NCI-H446 treated with DMSO at 0.1 percent for 48 hours (cell line): ENCODE measurements around the gene OR56A1.

Source experiments
- DNase-seq: peaks from one replicate; lab custom pipeline; 2025; lab: John Stamatoyannopoulos, UW

OR56A1 gene

DNA sequence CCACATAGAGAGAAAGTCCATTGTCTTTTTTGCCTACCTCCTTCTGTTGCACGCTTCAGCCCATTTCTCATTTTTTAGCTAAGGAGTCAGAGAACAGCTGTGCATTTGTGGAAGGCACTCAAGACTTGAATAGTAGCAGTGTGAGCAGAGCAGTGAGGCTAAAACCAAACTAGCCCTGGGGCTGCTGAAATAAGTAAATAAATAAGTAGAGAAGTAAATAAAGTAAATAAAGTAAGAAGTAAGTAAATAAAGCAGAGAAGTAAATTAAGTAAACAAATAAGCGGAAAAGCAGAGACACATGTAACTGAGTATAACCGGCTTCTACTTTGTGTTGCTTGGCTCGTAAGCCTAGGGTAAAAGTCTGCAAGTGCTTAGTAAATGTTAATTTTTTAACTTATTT lies 41.4 kb downstream of the OR56A1 start:
- DNase-seq, result no peak

DNA sequence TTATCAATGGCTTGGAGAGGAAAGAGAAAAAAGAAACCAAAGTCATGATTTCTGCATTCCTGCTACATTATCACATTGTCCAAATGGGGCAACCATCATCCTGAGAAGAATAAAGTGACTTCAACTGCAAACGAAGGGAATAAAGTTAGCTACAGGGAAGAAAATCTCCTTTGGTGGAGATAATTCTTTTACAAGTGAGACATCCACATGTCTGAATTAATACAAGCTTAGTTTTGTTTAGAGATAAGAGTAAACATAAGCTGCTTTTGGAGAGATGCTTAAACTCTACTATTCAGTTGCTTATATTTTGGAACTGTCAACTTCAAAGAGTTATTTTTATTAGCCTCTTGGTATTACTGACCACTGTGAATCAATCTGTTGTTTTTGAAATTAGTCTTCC lies 43.7 kb downstream of the OR56A1 start, which contains the start of gene OR52L1:
OR52L1 (minus strand) TSS at position 101 of the 400 bp plus-strand sequence; CDS start at position 46, 55 bp downstream.
- DNase-seq, result no peak

DNA sequence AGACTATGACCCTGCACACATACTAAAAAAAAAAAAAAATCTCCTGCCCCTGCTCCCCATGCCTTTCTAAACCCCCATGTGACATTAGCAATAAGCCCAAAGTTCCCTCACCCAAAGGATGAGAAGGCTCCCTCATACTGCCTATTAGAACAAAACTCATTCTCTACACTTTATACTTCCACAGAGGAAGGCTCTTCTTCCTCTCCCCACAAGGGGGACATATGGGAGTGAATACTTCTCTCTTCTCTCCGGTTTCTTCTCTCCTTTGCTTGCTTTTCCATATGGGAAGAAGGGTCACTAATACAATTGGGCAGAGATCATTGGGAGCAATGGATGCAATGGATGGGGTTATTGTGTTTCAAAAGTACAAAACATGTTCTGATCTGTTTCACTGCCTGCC lies 47.1 kb downstream of the OR56A1 start:
- no peak for DNase-seq

DNA sequence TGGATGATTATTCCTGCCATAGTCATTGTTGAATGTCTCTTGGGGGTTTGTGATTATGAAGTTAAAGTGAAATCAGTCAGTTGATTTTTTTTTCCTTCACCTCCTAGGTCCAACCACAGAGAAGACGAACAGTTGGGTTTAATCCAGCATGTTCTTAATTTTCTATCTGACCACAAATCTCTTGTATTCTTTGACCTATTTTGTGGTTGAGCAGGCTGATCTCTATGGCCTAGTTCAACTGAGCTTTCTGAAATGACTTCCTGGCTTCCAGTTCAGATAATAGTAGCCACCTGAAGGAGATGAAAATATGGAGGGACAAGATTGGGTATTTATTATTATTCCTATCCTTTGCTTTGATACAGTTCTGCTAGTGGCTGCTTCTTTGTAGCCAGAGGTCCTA lies 57.0 kb downstream of the OR56A1 start:
- DNase-seq, result no peak
